Neural progenitor cell (in vitro differentiated cells): ENCODE measurements around the gene MARCHF6.

Source experiments
- EZH2 ChIP-seq: fragments of 200-600 bp; sonication (generic); IDR thresholded peaks from 2 replicates; pipeline ENCODE4 v1.6.1; 2017; ENCODE audit warnings: antibody characterized with exemption, mild to moderate bottlenecking, moderate library complexity
- TF ChIP-seq, protein P1 (sequence below): fragments of 200-600 bp; sonication (generic); IDR thresholded peaks from 2 replicates; pipeline ENCODE4 v1.5.1; 2017; ENCODE audit warnings: antibody characterized with exemption, mild to moderate bottlenecking

DNA sequence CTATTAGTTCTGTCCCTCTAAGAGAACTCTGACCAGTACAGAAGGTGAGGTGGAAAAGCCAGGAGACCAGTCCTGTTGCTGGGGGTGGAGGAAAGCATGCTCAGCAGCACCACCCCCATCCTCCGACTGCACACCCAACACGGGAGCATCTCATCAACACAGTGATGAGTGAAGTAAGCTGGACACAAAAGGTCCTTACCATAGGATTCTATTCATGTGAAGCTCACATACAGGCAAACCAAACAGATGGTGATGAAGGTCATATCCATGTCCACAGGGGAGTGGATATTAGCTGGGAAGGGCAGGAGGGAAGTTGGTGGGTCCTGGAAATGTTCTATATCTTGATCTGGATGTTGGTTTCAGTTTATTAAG is 14.8 kb upstream of the MARCHF6 start:
- TF ChIP-seq EZH2: no peak
- TF ChIP-seq, protein P1, sequence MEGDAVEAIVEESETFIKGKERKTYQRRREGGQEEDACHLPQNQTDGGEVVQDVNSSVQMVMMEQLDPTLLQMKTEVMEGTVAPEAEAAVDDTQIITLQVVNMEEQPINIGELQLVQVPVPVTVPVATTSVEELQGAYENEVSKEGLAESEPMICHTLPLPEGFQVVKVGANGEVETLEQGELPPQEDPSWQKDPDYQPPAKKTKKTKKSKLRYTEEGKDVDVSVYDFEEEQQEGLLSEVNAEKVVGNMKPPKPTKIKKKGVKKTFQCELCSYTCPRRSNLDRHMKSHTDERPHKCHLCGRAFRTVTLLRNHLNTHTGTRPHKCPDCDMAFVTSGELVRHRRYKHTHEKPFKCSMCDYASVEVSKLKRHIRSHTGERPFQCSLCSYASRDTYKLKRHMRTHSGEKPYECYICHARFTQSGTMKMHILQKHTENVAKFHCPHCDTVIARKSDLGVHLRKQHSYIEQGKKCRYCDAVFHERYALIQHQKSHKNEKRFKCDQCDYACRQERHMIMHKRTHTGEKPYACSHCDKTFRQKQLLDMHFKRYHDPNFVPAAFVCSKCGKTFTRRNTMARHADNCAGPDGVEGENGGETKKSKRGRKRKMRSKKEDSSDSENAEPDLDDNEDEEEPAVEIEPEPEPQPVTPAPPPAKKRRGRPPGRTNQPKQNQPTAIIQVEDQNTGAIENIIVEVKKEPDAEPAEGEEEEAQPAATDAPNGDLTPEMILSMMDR: no peak
